Right ventricle myocardium inferior (tissue), 1 donor: ENCODE measurements around the gene OTP. TPM values are rescaled to one million over a fixed set of nuclear protein-coding genes. Genes with fewer than 3 reads are reported as not detected.

Experiments
- ATAC-seq: fragments of 200-7000 bp; cut with Tn5 transposase; one replicate; pipeline ENCODE4 v1.9.1; 2020; ENCODE audit warnings: mild to moderate bottlenecking, moderate library complexity
- DNase-seq: peaks from one replicate; pipeline ENCODE4 v3.0.0; 2021; ENCODE audit errors: missing footprints
- intact Hi-C: fragments of 100-400 bp; cut with DNase I; formaldehyde crosslinking; loops from one replicate; pipeline ENCODE4 v1.11.0; 2022
- total RNA-seq: library from RNA; stranded (reverse); fragmentation: NEBNext Ultra II Directional; extraction: Animal tissue kit (Norgen Biotek cat#: 25700); gene quantifications from one replicate; pipeline ENCODE4 v1.2.1, GENCODE V29; 2021
- donor health status: DM: no; HTN: yes; CAD: no; lungs with severe emphysema.

OTP gene
- total RNA-seq, 1 donor from 2014 or later: not detected

- DNase-seq (no peak), ATAC-seq (no peak)
- intact Hi-C loops: loop anchor here (10.0 kb wide), 2 partner anchors 133 to 213 kb away; partner anchors contain the start of gene TBCA
These were observed 3.6 kb upstream of the OTP start for GRCh38 chr5:77641963-77642737.

DNA sequence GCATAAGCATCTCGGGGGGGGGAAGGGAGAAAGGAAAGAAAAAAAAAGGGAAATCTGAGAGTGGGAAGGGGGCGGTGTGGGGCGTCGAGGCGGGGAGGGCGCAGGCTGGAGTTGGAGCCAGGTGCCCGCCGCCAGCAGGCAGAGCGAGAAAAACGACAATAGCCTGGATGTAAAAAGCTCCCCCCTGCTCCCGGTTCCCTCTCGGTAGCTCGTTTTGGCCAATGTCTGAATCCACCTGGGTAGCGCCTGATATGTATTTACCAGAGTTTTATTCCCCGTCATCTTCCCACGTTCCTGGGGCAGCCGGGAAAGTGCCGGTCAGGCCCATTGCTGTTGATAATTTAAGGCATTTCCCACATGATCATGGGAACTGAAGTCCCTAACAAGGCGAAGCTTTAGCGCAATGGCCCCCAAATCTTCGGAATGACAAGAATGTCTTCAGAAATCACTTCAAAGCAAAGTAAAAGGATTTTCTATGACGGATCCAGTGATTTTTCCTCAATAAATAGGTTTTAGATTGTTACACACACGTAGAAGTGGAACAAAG, 3.0 kb upstream of the OTP start:
- no peak for DNase-seq
- intact Hi-C loops: loop anchor here (10.0 kb wide), 2 partner anchors 133 to 213 kb away; partner anchors contain the start of gene TBCA

GRCh38 chr5:77640589-77641396, 2.3 kb upstream of the OTP start:
- intact Hi-C loops: loop anchor here (10.0 kb wide), 2 partner anchors 134 to 214 kb away; partner anchors contain the start of gene TBCA
- ATAC-seq (no peak), DNase-seq (no peak)

More for the DNA sequence above, 3.0 kb upstream of the OTP start:
- ATAC-seq: no peak

DNA sequence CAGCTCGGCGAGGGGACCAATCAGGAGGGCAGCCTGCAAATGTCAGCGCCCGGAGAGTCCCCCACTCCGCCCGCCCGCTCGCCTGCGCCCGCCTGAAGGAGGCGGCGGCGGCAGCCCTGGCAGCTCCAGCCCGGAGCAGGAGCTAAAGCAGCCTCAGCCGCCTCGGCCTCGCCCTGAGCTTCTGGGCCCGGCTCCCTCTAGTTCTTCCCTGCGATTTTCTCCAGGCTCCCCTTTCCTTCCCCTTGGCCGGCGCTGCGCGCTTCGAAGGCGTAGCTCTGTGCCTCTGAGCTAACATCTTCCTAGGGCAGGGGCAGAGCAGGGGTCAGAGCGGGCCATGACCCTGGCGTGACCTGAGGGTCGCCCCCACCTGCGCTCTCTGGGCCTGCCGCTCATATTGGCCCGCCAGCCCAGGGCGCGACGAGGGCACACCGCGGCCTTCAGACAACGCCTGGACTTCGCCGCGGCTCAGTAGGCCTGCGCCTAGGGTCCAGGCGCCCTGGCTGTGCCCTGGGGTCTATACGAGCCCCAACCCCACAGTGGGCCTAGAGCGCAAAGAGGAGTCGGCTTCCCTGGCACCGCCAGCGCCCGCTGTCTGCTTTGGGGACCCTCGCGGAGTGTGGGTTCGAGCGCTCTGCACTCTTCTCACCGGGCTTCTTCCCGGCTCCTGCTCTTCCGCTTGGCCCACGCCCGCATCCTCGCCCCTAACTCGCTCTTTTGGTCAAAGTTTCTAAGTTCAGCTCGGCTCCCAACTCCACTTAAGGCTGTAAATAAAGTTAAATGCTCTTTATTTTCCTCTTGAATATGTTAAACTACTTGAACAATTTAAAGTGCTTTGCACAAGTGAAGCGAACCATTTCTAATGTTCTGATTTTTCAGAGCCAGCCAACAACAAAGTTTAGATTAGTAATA, 504 bp upstream of the OTP start:
- intact Hi-C loops: no loop called here
- DNase-seq: no peak
- ATAC-seq: no peak

DNA sequence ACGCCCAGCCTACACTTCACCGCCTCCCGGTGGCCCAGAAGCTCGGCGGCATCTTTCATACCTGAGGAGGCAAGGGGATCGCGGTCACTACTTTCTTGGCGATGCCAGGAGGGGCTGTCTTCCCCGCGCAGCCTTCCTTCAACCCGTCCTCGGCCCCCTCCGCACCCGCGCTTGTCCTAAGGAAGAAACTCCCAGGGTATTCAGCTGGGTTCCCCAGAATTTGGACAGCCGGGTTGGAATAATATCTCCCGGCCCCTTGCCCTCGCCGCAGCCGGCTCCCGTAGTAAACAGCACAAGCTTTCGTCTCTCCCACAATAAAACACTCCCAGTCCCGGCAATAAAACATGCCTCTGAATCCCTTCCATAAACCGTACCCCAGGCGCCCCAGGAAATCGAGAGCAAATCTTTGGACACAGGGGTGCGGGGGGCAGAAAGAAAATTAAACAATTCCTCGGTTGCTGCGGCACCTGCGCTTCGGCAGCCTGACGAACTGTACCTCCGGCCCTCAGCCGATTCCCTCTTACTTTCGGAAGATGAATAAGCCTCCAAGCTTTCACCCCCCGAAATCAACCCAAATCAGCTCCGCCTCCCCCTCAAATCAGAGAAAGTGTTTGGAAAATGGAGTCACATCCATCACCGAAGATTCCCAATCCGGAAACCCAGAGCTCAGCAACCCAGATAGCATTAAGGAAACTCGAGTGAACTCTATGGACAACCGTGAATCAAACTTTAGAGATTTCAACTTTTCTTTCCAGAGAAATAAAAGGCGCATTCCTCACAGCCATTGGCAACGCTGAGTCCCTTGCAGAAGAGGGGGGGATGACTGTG, 1.1 kb downstream of the OTP start:
- intact Hi-C loops: no loop called here
- no peak for ATAC-seq

GRCh38 chr5:77636641-77637169, 1.8 kb downstream of the OTP start:
- no peak for DNase-seq
- ATAC-seq: no peak
- intact Hi-C loops: no loop called here

More for the DNA sequence above, 1.1 kb downstream of the OTP start:
- DNase-seq: no peak

GRCh38 chr5:77635917-77636640, 2.4 kb downstream of the OTP start:
- no peak for DNase-seq
- intact Hi-C loops: no loop called here
- no peak for ATAC-seq

- no peak for ATAC-seq
- intact Hi-C loops: no loop called here
- no peak for DNase-seq
These were observed 3.2 kb downstream of the OTP start for GRCh38 chr5:77635067-77635916.

- intact Hi-C loops: no loop called here
- no peak for DNase-seq
- no peak for ATAC-seq
These were observed 4.8 kb downstream of the OTP start for GRCh38 chr5:77633709-77634108.

DNA sequence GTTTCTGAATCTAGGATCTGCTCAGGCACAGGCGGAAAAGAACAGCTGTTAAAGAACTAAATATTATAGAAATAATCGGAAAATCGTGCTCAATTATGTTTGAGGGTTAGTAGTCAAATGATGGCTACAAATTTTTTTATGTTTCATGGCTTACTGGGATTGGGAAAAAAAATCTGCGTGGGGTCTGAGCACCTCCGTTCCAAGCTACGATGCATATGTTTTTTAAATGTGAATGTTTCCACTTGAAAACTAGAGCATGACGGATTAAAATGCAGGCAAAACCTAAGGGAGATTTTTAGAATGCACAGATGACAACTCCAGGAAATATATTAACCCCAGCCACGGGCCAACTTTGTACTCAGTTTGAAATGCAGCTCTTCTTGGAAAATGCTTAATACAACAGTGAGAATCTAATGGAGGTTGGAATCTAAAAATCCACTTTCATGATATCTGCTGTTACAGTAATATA, 5.3 kb downstream of the OTP start:
- intact Hi-C loops: no loop called here
- no peak for ATAC-seq
- DNase-seq: no peak

GRCh38 chr5:77632526-77633206, 5.8 kb downstream of the OTP start:
- no peak for ATAC-seq
- intact Hi-C loops: no loop called here
- no peak for DNase-seq

DNA sequence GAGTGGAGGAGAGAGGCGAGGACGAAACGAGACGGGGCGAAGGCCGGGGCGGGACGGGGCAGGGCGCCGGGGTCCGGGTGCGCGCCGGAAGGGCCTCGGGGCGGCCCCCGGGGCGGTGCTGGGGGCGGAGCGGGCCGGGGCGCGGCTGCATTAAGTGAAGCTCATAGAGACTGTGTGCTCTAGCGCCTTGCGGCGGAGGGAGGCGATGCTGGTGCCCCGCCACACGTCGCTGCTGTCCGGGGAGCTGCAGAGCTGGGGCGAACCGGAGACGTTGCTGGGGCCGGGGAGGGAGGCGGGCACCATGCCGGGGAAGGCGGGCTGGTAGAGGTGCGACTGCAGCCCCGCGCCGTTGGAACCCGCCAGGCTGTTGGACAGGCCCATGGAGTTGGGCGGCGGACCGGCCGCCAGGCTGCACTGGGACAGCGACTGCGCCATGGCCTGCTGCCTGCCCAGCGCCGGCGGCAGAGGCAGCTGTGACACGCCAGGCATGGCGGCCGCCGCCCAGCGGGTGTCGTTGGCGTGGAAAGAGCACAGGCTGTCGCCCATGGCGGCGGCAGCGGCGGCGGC, 8.3 kb downstream of the OTP start:
- peak; percentile 70 for DNase-seq

DNA sequence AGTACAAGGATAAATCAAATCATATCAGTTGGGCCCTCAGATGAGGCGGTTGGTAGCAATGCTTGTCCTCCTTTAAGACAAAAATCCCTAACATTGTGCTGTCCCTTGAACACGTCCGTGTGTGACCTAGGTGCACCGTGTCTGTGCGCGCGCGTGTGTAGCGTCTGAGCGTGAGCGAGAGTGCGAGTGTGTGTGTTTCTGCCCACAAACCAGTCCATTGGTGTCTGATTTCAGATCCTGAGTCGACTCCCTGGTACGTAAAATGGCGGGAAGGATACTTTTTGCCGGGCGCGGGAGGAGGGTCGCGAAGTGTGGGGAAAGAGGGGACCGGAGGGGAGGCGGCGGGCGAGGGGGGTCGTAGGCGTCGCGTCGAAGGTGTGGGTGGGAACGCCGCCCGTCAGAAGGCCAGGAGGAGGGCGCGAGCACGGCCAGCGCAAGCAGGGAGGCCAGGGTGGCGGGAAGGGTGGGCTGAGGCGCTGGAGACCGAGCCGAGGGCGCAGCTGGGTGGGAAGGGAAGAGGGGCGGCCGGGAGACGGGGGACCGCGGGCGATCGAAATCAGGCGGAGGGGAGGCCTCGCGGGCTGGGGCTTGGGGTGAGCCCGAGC, 8.9 kb downstream of the OTP start:
- intact Hi-C loops: no loop called here
- DNase-seq: no peak
- ATAC-seq: no peak

More for the DNA sequence above, 8.3 kb downstream of the OTP start:
- ATAC-seq: peak; percentile 73
- intact Hi-C loops: no loop called here

DNA sequence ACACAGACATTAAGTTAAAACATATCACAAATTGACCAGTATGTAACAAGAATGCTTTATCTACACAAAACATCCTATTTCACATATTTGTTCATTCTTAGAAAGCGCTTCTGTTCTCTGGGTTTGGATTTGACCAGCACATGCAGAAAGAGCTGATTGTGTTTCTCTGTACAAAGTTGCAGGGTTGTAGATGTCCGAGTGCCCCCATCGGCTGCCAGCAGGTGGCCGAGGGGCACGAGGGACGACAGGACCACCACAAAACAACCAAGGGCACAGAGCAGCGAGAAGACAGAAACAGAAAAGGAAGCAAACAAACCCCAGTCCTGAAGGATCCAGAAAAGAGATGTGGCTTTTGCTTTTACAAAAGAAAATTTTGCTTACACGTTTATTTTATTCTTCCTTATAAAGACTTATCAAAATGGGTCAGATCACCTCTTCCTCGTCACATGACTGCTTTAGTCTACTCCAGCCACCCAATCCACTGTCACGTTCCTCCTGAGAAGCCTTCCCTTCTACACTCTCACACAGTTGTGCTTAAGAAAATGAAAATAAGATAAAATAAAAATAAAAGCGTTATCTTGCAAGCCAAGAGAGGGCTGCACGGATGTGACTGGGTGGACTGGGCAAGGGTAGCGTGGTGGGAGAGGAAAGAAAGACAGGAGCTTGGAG, 9.5 kb downstream of the OTP start:
- ATAC-seq (no peak), DNase-seq (no peak)
- intact Hi-C loops: no loop called here
